Panc1 (cell line): ENCODE data around the gene MYH7.

ENCODE experiments used
- POLR2AphosphoS5 ChIP-seq: IDR thresholded peaks from 2 replicates; pipeline ENCODE4 v1.6.1; 2012; ENCODE audit warnings: mild to moderate bottlenecking, low read depth, low read length, moderate library complexity
- SIN3A ChIP-seq: IDR thresholded peaks from 2 replicates; pipeline ENCODE4 v1.6.1; 2012; ENCODE audit warnings: low read depth, mild to moderate bottlenecking, low read length, moderate library complexity, borderline replicate concordance; ENCODE audit not compliant: insufficient read depth
- TCF7L2 ChIP-seq: IDR thresholded peaks from 2 replicates; pipeline ENCODE4 v1.6.1; 2011; ENCODE audit warnings: mild to moderate bottlenecking, low read depth, low read length, inconsistent platforms
- TF ChIP-seq, protein P1 (sequence below): fragments of 450-650 bp; IDR thresholded peaks from 2 replicates; pipeline ENCODE4 v1.5.1; 2017; ENCODE audit warnings: mild to moderate bottlenecking
- TF ChIP-seq, protein P2 (sequence below), 2 experiments: IDR thresholded peaks; 2 replicates each; pipeline ENCODE4 v1.6.1; 2011 to 2012; ENCODE audit warnings: low read depth in 2 of 2, control low read depth in 1 of 2, low read length in 1 of 2, mild to moderate bottlenecking in 1 of 2, moderate library complexity in 1 of 2; ENCODE audit not compliant: insufficient read depth in 1 of 2

DNA sequence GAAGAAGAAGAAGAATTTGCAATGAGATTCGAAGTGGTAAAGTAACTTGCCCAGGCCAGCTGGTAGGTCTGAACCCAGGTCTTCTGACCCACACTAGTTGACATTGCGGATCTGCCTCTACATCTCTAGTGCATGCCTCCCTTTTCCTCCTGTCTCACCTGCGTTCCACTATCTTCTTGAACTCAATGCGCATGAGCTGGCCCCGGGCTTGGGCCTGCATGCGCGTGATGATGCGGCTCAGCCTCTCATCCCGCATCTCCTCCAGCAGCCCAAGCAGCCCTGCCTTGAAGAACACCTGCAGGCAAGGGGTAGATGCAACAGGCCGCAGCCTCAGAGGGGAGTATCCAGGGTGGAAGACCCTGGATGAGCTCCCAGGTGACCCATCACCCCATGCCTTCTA, 39.3 kb downstream of the MYH7 start:
- TF ChIP-seq, protein P1, sequence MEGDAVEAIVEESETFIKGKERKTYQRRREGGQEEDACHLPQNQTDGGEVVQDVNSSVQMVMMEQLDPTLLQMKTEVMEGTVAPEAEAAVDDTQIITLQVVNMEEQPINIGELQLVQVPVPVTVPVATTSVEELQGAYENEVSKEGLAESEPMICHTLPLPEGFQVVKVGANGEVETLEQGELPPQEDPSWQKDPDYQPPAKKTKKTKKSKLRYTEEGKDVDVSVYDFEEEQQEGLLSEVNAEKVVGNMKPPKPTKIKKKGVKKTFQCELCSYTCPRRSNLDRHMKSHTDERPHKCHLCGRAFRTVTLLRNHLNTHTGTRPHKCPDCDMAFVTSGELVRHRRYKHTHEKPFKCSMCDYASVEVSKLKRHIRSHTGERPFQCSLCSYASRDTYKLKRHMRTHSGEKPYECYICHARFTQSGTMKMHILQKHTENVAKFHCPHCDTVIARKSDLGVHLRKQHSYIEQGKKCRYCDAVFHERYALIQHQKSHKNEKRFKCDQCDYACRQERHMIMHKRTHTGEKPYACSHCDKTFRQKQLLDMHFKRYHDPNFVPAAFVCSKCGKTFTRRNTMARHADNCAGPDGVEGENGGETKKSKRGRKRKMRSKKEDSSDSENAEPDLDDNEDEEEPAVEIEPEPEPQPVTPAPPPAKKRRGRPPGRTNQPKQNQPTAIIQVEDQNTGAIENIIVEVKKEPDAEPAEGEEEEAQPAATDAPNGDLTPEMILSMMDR, result no peak
- TF ChIP-seq POLR2AphosphoS5, result no peak
- TF ChIP-seq, protein P2, sequence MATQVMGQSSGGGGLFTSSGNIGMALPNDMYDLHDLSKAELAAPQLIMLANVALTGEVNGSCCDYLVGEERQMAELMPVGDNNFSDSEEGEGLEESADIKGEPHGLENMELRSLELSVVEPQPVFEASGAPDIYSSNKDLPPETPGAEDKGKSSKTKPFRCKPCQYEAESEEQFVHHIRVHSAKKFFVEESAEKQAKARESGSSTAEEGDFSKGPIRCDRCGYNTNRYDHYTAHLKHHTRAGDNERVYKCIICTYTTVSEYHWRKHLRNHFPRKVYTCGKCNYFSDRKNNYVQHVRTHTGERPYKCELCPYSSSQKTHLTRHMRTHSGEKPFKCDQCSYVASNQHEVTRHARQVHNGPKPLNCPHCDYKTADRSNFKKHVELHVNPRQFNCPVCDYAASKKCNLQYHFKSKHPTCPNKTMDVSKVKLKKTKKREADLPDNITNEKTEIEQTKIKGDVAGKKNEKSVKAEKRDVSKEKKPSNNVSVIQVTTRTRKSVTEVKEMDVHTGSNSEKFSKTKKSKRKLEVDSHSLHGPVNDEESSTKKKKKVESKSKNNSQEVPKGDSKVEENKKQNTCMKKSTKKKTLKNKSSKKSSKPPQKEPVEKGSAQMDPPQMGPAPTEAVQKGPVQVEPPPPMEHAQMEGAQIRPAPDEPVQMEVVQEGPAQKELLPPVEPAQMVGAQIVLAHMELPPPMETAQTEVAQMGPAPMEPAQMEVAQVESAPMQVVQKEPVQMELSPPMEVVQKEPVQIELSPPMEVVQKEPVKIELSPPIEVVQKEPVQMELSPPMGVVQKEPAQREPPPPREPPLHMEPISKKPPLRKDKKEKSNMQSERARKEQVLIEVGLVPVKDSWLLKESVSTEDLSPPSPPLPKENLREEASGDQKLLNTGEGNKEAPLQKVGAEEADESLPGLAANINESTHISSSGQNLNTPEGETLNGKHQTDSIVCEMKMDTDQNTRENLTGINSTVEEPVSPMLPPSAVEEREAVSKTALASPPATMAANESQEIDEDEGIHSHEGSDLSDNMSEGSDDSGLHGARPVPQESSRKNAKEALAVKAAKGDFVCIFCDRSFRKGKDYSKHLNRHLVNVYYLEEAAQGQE (IDR thresholded peaks at IDR 0.05; ENCODE audit: insufficient read depth in 1 of 2, low read depth in 2 of 2, low read length in 1 of 2), result no peak
- no peak for TF ChIP-seq SIN3A
- no peak for TF ChIP-seq TCF7L2
